Lower lobe of right lung (tissue), 2 donors: ENCODE results near the gene BOLL. TPM values are rescaled to one million over a fixed set of nuclear protein-coding genes. Genes with fewer than 3 reads are reported as not detected.

ENCODE experiments used
- ATAC-seq, 2 donors: fragments of 200-7000 bp; cut with Tn5 transposase; one replicate each; pipeline ENCODE4 v1.9.1; 2020 to 2022; ENCODE audit warnings: mild to moderate bottlenecking in 2 of 2, moderate library complexity in 2 of 2
- DNase-seq: peaks from one replicate; pipeline ENCODE4 v3.0.0-alpha.2; 2020
- H3K27ac ChIP-seq: fragments of 200-600 bp; one replicate; pipeline ENCODE4 v1.8.0; 2022
- H3K27me3 ChIP-seq: fragments of 200-600 bp; one replicate; pipeline ENCODE4 v1.8.0; 2022; ENCODE audit warnings: low read depth
- H3K36me3 ChIP-seq: fragments of 200-600 bp; one replicate; pipeline ENCODE4 v1.8.0; 2022; ENCODE audit warnings: mild to moderate bottlenecking
- H3K4me1 ChIP-seq: fragments of 200-600 bp; one replicate; pipeline ENCODE4 v1.8.0; 2022
- H3K4me3 ChIP-seq: fragments of 200-600 bp; one replicate; pipeline ENCODE4 v1.8.0; 2022; ENCODE audit warnings: mild to moderate bottlenecking
- H3K9me3 ChIP-seq: fragments of 200-600 bp; one replicate; pipeline ENCODE4 v1.8.0; 2022
- CTCF ChIP-seq: fragments of 200-600 bp; IDR thresholded peaks from one replicate; pipeline ENCODE4 v1.8.0; 2022; ENCODE audit warnings: antibody characterized with exemption, mild to moderate bottlenecking
- intact Hi-C: fragments of 100-400 bp; cut with DNase I; formaldehyde crosslinking; loops from one replicate; pipeline ENCODE4 v1.11.0; 2022
- total RNA-seq: library from RNA; stranded (reverse); fragmentation: NEBNext Ultra II Directional; extraction: Animal tissue kit (Norgen Biotek cat#: 25700); gene quantifications from one replicate; pipeline ENCODE4 v1.2.1, GENCODE V29; 2021
- donor health status: DM: no; HTN: yes; CAD: no; lungs with severe emphysema.

Gene BOLL
- total RNA-seq, 1 donor from 2014 or later: not detected

GRCh38 chr2:197801033-197801432 is 15.9 kb upstream of the BOLL start:
- DNase-seq (no peak), ATAC-seq (no peak)
- no peak overlapping the region for H3K4me3 ChIP-seq
- no peaks in the 10 kb centered on the region for H3K27me3 ChIP-seq
- TF ChIP-seq CTCF: no peak
- intact Hi-C loops: no loop called here
- peaks cover 20% of the 10 kb centered on the region for H3K4me1 ChIP-seq
- no peak overlapping the region for H3K27ac ChIP-seq
- H3K9me3 ChIP-seq: no peaks in the 10 kb centered on the region
- no peaks in the 10 kb centered on the region for H3K36me3 ChIP-seq

GRCh38 chr2:197800091-197800490 is 15.0 kb upstream of the BOLL start:
- H3K27me3 ChIP-seq: no peaks in the 10 kb centered on the region
- H3K4me3 ChIP-seq: no peak overlapping the region
- DNase-seq: no peak
- no peak overlapping the region for H3K27ac ChIP-seq
- no peak for TF ChIP-seq CTCF
- ATAC-seq: no peak
- no peaks in the 10 kb centered on the region for H3K36me3 ChIP-seq
- H3K9me3 ChIP-seq: no peaks in the 10 kb centered on the region
- H3K4me1 ChIP-seq: peaks cover 11% of the 10 kb centered on the region
- intact Hi-C loops: no loop called here

GRCh38 chr2:197799068-197799467 is 13.9 kb upstream of the BOLL start:
- DNase-seq: no peak

GRCh38 chr2:197798187-197798586 is 13.1 kb upstream of the BOLL start:
- Histone ChIP-seq H3K36me3 (no peaks in the 10 kb centered on the region), H3K9me3 (no peaks in the 10 kb centered on the region), H3K4me1 (peaks cover 2% of the 10 kb centered on the region), H3K27ac (no peak overlapping the region), H3K27me3 (no peaks in the 10 kb centered on the region), H3K4me3 (no peak overlapping the region)
- DNase-seq (no peak), ATAC-seq (no peak)
- TF ChIP-seq CTCF: no peak
- intact Hi-C loops: no loop called here

More at GRCh38 chr2:197799068-197799467, 13.9 kb upstream of the BOLL start:
- Histone ChIP-seq H3K27me3 (no peaks in the 10 kb centered on the region), H3K9me3 (no peaks in the 10 kb centered on the region), H3K4me3 (no peak overlapping the region), H3K27ac (no peak overlapping the region), H3K36me3 (no peaks in the 10 kb centered on the region), H3K4me1 (peaks cover 10% of the 10 kb centered on the region)
- ATAC-seq: no peak
- intact Hi-C loops: no loop called here
- no peak for TF ChIP-seq CTCF

- no peaks in the 10 kb centered on the region for H3K27me3 ChIP-seq
- intact Hi-C loops: no loop called here
- DNase-seq (no peak), ATAC-seq (no peak)
- H3K4me1 ChIP-seq: no peaks in the 10 kb centered on the region
- H3K9me3 ChIP-seq: no peaks in the 10 kb centered on the region
- H3K27ac ChIP-seq: no peak overlapping the region
- no peak for TF ChIP-seq CTCF
- H3K36me3 ChIP-seq: no peaks in the 10 kb centered on the region
- H3K4me3 ChIP-seq: no peak overlapping the region
These were observed 10.2 kb upstream of the BOLL start for GRCh38 chr2:197795277-197795676.

- intact Hi-C loops: no loop called here
- Histone ChIP-seq H3K4me3 (no peak overlapping the region), H3K36me3 (no peaks in the 10 kb centered on the region), H3K9me3 (no peaks in the 10 kb centered on the region), H3K27ac (no peak overlapping the region), H3K27me3 (no peaks in the 10 kb centered on the region), H3K4me1 (no peaks in the 10 kb centered on the region)
- DNase-seq (no peak), ATAC-seq (no peak)
- no peak for TF ChIP-seq CTCF
These were observed 8.3 kb upstream of the BOLL start for GRCh38 chr2:197793456-197793855.
